Lung (tissue), 12 donors: ENCODE data around the gene KLK6. TPM values are rescaled to one million over a fixed set of nuclear protein-coding genes. Genes with fewer than 3 reads are reported as not detected.

Experiments
- ATAC-seq: fragments of 200-7000 bp; cut with Tn5 transposase; one replicate; pipeline ENCODE4 v1.9.1; 2020; ENCODE audit warnings: moderate number of reproducible peaks; ENCODE audit not compliant: insufficient read depth, low FRiP score
- DNase-seq, 3 donors: peaks; one replicate each; pipeline ENCODE4 v3.0.0-alpha.2; 2013 to 2017
- H3K27ac ChIP-seq, 2 donors: one replicate each; pipeline ENCODE4 v1.5.1; 2013; ENCODE audit warnings: mild to moderate bottlenecking in 2 of 2, moderate library complexity in 2 of 2, control low read depth in 1 of 2, inconsistent platforms in 1 of 2, low read depth in 1 of 2, low read length in 1 of 2
- H3K27me3 ChIP-seq, 3 donors: one replicate each; pipeline ENCODE4 v1.5.1; 2013; ENCODE audit warnings: low read length in 2 of 3; ENCODE audit not compliant: control insufficient read depth in 3 of 3, insufficient read depth in 3 of 3
- H3K36me3 ChIP-seq, 4 donors: one replicate each; pipeline ENCODE4 v1.5.1; 2013; ENCODE audit warnings: low read length in 4 of 4, mild to moderate bottlenecking in 1 of 4, moderate library complexity in 1 of 4; ENCODE audit not compliant: control insufficient read depth in 4 of 4, insufficient read depth in 4 of 4
- H3K4me1 ChIP-seq, 5 donors: one replicate each; pipeline ENCODE4 v1.5.1; 2013; ENCODE audit warnings: low read length in 5 of 5, mild to moderate bottlenecking in 2 of 5, moderate library complexity in 1 of 5; ENCODE audit not compliant: control insufficient read depth in 5 of 5, insufficient read depth in 5 of 5
- H3K4me3 ChIP-seq: one replicate; pipeline ENCODE4 v1.5.1; 2013; ENCODE audit warnings: mild to moderate bottlenecking, control low read depth, moderate library complexity
- H3K9ac ChIP-seq, 2 donors: one replicate each; pipeline ENCODE4 v1.5.1; 2013; ENCODE audit warnings: low read length in 2 of 2, control low read depth in 1 of 2; ENCODE audit not compliant: insufficient read depth in 1 of 2
- H3K9me3 ChIP-seq, 4 donors: one replicate each; pipeline ENCODE4 v1.5.1; 2013; ENCODE audit warnings: low read length in 3 of 4, mild to moderate bottlenecking in 1 of 4, moderate library complexity in 1 of 4; ENCODE audit not compliant: control insufficient read depth in 4 of 4, insufficient read depth in 3 of 4
- WGBS, 2 donors: extraction: QIAGEN DNeasy Blood & Tissue Kit; methylation state at CpG; one replicate each; pipeline ENCODE4 v1.1.7; 2013; 5-methylcytosine and 5-hydroxymethylcytosine counted together
- polyA plus RNA-seq, 2 donors: library from polyadenylated mRNA; stranded (reverse); fragments of 200-250 nt; gene quantifications; one replicate each; pipeline ENCODE4 v1.2.1, GENCODE V29; 2013
- total RNA-seq, 2 donors: library from RNA; depleted of rRNA in 1 of 2; stranded (reverse); fragments of >200 nt in 1 of 2; gene quantifications; one replicate each; pipeline ENCODE4 v1.2.1, GENCODE V29; 2014 to 2021
- TF ChIP-seq, protein P1 (sequence below): IDR thresholded peaks from 2 replicates; pipeline ENCODE4 v1.5.1; 2012; ENCODE audit warnings: mild to moderate bottlenecking; ENCODE audit errors: control extremely low read depth, extremely low read depth
- donor health status: control.
- donor health status: control.
- donor health status: Bipolar disorder and iron deficiency.
- donor health status: healthy.
- donor health status: DM: yes; HTN: yes; CAD: no.

The KLK6 gene
- total and polyA plus RNA-seq, 4 donors = not detected

DNA sequence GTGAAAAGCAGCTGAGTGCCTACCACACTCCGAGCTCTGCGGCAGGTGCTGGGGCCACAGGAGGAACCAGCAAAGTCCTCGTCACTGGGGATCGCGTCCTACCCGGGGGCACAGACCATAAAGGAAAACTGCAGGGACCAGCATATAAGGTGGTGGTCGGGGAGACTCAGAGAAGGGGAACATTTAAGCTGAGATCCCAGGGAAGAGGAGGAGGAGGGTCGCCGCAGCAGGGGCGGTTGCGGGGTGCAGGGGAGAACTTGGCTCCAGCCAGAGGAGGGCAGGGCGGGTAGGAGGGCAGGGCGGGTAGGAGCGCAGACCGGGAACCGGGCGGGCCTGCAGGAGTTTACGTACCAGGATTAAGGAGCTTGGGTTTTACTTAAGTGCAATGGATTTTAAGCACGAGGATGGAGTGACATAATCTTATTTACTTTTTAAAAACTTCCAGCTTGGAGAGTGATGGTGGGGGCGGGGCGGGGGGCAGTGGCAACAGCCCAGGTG lies 57.2 kb downstream of the KLK6 start:
- ATAC-seq = no peak
- peaks cover 0 to 5% (median 0%) of the 10 kb centered on the region in 5 donors for H3K4me1 ChIP-seq
- peaks cover 17 to 55% (median 25%) of the 10 kb centered on the region in 3 donors for H3K27me3 ChIP-seq
- no peak overlapping the region for H3K27ac ChIP-seq
- H3K9me3 ChIP-seq = peaks cover 0 to 13% (median 0%) of the 10 kb centered on the region in 4 donors
- H3K4me3 ChIP-seq = no peak overlapping the region
- no peaks in the 10 kb centered on the region for H3K36me3 ChIP-seq
- H3K9ac ChIP-seq = no peak overlapping the region
- no peak for DNase-seq
- 15 to 21% methylated on average over 21 of the region's 21 CpGs for WGBS, 2 donors
- TF ChIP-seq, protein P1, sequence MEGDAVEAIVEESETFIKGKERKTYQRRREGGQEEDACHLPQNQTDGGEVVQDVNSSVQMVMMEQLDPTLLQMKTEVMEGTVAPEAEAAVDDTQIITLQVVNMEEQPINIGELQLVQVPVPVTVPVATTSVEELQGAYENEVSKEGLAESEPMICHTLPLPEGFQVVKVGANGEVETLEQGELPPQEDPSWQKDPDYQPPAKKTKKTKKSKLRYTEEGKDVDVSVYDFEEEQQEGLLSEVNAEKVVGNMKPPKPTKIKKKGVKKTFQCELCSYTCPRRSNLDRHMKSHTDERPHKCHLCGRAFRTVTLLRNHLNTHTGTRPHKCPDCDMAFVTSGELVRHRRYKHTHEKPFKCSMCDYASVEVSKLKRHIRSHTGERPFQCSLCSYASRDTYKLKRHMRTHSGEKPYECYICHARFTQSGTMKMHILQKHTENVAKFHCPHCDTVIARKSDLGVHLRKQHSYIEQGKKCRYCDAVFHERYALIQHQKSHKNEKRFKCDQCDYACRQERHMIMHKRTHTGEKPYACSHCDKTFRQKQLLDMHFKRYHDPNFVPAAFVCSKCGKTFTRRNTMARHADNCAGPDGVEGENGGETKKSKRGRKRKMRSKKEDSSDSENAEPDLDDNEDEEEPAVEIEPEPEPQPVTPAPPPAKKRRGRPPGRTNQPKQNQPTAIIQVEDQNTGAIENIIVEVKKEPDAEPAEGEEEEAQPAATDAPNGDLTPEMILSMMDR = no peak

DNA sequence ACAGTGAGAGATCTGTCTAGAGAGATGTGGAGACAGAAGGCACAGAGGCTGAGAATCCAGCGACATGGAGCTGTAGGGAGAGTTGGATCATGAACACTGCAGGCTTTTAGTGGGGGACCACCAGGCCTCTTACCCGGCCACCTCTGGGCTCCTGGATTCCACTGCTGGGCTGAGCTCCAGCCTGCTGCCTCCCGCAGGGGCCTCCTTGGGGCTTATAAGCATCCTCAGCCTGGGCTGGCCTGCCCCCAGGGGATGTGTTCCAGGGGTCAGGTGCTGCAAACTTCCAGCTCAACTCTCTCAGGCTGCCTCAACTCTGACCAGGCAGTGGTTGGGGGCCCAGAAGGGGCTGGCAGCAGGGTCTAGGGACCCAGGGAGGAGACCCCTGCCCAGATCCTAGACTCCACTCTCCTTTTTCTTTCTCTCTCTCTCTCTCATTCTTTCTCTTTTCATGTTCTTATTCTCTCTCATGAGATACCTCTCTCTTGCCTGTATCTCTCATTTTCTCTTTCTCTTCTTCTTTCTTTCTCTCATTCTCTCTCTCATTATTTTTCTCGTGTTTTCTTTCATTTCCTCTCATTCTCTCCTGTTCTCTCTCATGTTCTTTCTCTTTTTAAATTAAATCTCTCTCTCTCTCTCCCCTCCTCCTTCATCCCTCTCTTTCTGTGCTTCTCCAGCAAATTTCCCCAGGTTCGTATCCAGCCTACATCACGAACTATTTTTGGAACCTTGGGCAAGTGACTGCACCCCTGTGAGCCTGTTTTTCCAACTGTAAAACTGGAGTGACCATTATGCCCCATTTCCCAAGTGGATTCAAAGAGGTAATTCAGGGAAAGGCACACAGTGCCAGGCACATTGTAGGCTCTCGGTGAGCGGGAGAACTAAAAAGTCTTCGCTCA lies 57.9 kb downstream of the KLK6 start, which contains the start of gene KLK4:
Gene KLK4 (minus strand): TSS at position 190 of the 896 bp plus-strand sequence. CDS start 657 bp downstream, outside the sequence.
- Histone ChIP-seq H3K9me3 (peaks cover 0 to 13% (median 0%) of the 10 kb centered on the region in 4 donors), H3K36me3 (no peaks in the 10 kb centered on the region), H3K4me1 (peaks cover 0 to 5% (median 0%) of the 10 kb centered on the region in 5 donors), H3K27me3 (peaks cover 20 to 55% (median 25%) of the 10 kb centered on the region in 3 donors), H3K4me3 (no peak within 1 kb of the TSS), H3K27ac (no peak within 1 kb of the TSS), H3K9ac (no peak within 1 kb of the TSS)
- WGBS, 2 donors = 59 to 68% methylated on average over 9 of the region's 9 CpGs
- ATAC-seq (no peak), DNase-seq (no peak)
- TF ChIP-seq, protein P1 = no peak

DNA sequence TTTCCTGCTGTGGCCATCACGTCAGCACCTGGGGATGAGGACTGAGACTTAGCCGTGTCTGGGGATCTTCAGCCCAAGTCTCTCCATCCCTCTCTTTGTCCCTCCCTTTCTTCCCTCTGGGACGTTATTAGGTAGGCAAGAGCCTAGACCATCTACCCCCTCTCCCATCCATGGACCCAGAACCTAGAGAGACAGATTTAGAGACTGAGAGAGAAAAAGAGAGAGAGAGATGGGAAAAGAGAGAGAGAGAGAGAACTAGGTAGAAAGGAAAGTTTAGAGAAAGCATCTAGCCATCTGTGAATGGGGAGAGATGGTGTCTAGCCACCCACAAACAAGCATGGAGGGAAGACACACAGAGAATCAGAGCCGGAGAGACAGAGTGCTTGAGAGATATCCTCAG lies 58.7 kb downstream of the KLK6 start:
- Histone ChIP-seq H3K4me3 (no peak overlapping the region), H3K27me3 (peaks cover 24 to 55% (median 26%) of the 10 kb centered on the region in 3 donors), H3K9ac (no peak overlapping the region), H3K27ac (no peak overlapping the region), H3K9me3 (peaks cover 0 to 13% (median 0%) of the 10 kb centered on the region in 4 donors), H3K36me3 (no peaks in the 10 kb centered on the region), H3K4me1 (peaks cover 0 to 5% (median 0%) of the 10 kb centered on the region in 5 donors)
- TF ChIP-seq, protein P1 = no peak
- no peak for DNase-seq
- 58 to 62% methylated on average over 4 of the region's 4 CpGs for WGBS, 2 donors
- no peak for ATAC-seq
